ENCODE measurements around the gene FADS3.

Gene FADS3

GRCh38 chr11:61854966-61855714 lies 36.2 kb downstream of the FADS3 start:
- no peak for FAIRE-seq

GRCh38 chr11:61854206-61854895 lies 37.0 kb downstream of the FADS3 start:
- no peak for FAIRE-seq

- no peak for FAIRE-seq
These were observed 37.6 kb downstream of the FADS3 start for GRCh38 chr11:61853698-61854169.

GRCh38 chr11:61851900-61852295 lies 39.4 kb downstream of the FADS3 start:
- no peak for FAIRE-seq

GRCh38 chr11:61851113-61851899 lies 40.0 kb downstream of the FADS3 start:
- FAIRE-seq, result no peak

- FAIRE-seq, result no peak
These were observed 40.7 kb downstream of the FADS3 start for GRCh38 chr11:61850687-61851086.

- FAIRE-seq, result no peak
These were observed 42.7 kb downstream of the FADS3 start for GRCh38 chr11:61848631-61849030.

GRCh38 chr11:61847914-61848581 lies 43.3 kb downstream of the FADS3 start:
- FAIRE-seq, result no peak

- FAIRE-seq, result no peak
These were observed 44.9 kb downstream of the FADS3 start for GRCh38 chr11:61846362-61847020.

- FAIRE-seq, result no peak
These were observed 46.3 kb downstream of the FADS3 start for GRCh38 chr11:61844909-61845565.

GRCh38 chr11:61842528-61842820 lies 48.9 kb downstream of the FADS3 start:
- no peak for FAIRE-seq

GRCh38 chr11:61841636-61842527 lies 49.5 kb downstream of the FADS3 start:
- FAIRE-seq, result no peak

GRCh38 chr11:61840371-61840770 lies 51.0 kb downstream of the FADS3 start:
- FAIRE-seq, result no peak

- no peak for FAIRE-seq
These were observed 51.6 kb downstream of the FADS3 start for GRCh38 chr11:61839742-61840141.

- no peak for FAIRE-seq
These were observed 52.4 kb downstream of the FADS3 start for GRCh38 chr11:61838921-61839320.

- FAIRE-seq, result no peak
These were observed 52.8 kb downstream of the FADS3 start for GRCh38 chr11:61838501-61838900.

- FAIRE-seq, result no peak
These were observed 53.8 kb downstream of the FADS3 start for GRCh38 chr11:61837411-61838005.

- no peak for FAIRE-seq
These were observed 55.2 kb downstream of the FADS3 start for GRCh38 chr11:61836193-61836592.

GRCh38 chr11:61834278-61835048 lies 56.9 kb downstream of the FADS3 start:
- no peak for FAIRE-seq

GRCh38 chr11:61833926-61834277 lies 57.4 kb downstream of the FADS3 start:
- no peak for FAIRE-seq

All from endometrium (tissue), 2 donors.